Body of pancreas (tissue), 4 donors: ENCODE data around the gene EBP. TPM values are rescaled to one million over a fixed set of nuclear protein-coding genes. Genes with fewer than 3 reads are reported as not detected.

Experiments
- ATAC-seq: fragments of 150-250 bp; one replicate; pipeline ENCODE4 v1.9.1; 2016
- DNase-seq, 4 donors: peaks; one replicate each; pipeline ENCODE4 v3.0.0-alpha.2; 2019
- H3K27ac ChIP-seq, 4 donors: fragments of 200-600 bp; sonication (generic); 1 replicate in 3 of 4; 2 replicates in 1 of 4; pipeline versions ENCODE4 v1.5.1 to v1.6.1; 2016 to 2019; ENCODE audit warnings: mild to moderate bottlenecking in 1 of 4, mixed read lengths in 1 of 4, moderate library complexity in 1 of 4
- H3K27me3 ChIP-seq, 2 donors: fragments of 200-600 bp; sonication (generic); one replicate each; pipeline ENCODE4 v1.6.0; 2016; ENCODE audit warnings: mild to moderate bottlenecking in 1 of 2
- H3K36me3 ChIP-seq, 2 donors: fragments of 200-600 bp; sonication (generic); replicated peaks in 1 of 2; 2 replicates each; pipeline ENCODE4 v1.5.1; 2016; ENCODE audit warnings: low read depth in 2 of 2; ENCODE audit not compliant: insufficient read depth in 1 of 2
- H3K4me1 ChIP-seq: fragments of 200-600 bp; sonication (generic); one replicate; pipeline ENCODE4 v1.6.0; 2016
- H3K4me3 ChIP-seq, 2 donors: fragments of 200-600 bp; sonication (generic); 1 replicate in 1 of 2; 2 replicates in 1 of 2; pipeline ENCODE4 v1.5.1; 2016 to 2019
- H3K9me3 ChIP-seq, 3 donors: fragments of 200-600 bp; sonication (generic); 1 replicate in 2 of 3; 2 replicates in 1 of 3; pipeline ENCODE4 v1.5.1; 2016
- CTCF ChIP-seq, 7 experiments: fragments of 450-650 bp in 4 of 7; fragments of 200-600 bp in 3 of 7; sonication (generic) in 3 of 7; IDR thresholded peaks; one replicate each; pipeline ENCODE4 v1.5.1; 2016 to 2019; ENCODE audit warnings: antibody characterized with exemption in 7 of 7
- POLR2A ChIP-seq, 3 donors: fragments of 450-650 bp; IDR thresholded peaks; one replicate each; pipeline ENCODE4 v1.6.1; 2016; ENCODE audit warnings: antibody characterized with exemption in 3 of 3, mild to moderate bottlenecking in 2 of 3
- WGBS, 2 donors: methylation state at CpG; one replicate each; pipeline ENCODE4 v1.1.5; 2017; 5-methylcytosine and 5-hydroxymethylcytosine counted together
- intact Hi-C: fragments of 100-400 bp; cut with DNase I; formaldehyde crosslinking; loops from one replicate; pipeline ENCODE4 v1.15.1; 2023
- total RNA-seq, 2 donors: library from RNA; depleted of rRNA; stranded (reverse); fragments of >200 nt; gene quantifications; one replicate each; pipeline ENCODE4 v1.1.0, GENCODE V29; 2016

EBP gene
- total RNA-seq, 2 donors from 2014 or later: 14.8 to 19.7 TPM

DNA sequence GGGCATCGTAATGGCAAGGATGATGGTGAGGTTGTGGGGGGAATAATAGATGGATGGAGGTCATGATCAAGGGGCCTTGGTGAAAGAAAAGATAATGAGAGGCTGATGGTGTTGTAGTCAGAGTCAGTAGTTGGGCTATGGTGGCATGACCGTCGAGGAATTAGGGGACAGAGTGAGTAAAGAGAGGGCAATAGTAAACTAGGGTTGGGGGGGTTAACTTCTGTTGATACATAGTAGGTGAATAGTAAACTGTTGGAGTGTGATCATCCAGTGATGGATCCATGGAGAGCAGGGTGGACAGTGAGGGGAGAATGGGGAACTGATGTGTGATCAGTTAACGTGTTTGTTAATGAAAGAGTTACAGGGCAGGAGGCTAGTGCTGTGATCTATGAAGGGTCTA is 44.7 kb upstream of the EBP start:
- Histone ChIP-seq H3K4me1 (peaks cover 21% of the 10 kb centered on the region), H3K4me3 (no peak overlapping the region), H3K27ac (peak overlapping the region in 2 of 4 donors; percentile 59 to 84), H3K36me3 (no peaks in the 10 kb centered on the region), H3K27me3 (no peaks in the 10 kb centered on the region), H3K9me3 (no peaks in the 10 kb centered on the region)
- intact Hi-C loops: no loop called here
- DNase-seq: no peak
- TF ChIP-seq CTCF (IDR thresholded peaks at IDR 0.05): no peak
- no peak for TF ChIP-seq POLR2A (IDR thresholded peaks at IDR 0.05)
- no peak for ATAC-seq
- WGBS, 2 donors: 13 to 23% methylated on average over 4 of the region's 4 CpGs

- TF ChIP-seq CTCF (IDR thresholded peaks at IDR 0.05) (no peak), POLR2A (IDR thresholded peaks at IDR 0.05) (no peak)
- WGBS, 2 donors: 51% methylated on average over 12 of the region's 19 CpGs; no CpG with 5 or more reads in 1 of the 2 donors
- Histone ChIP-seq H3K36me3 (no peaks in the 10 kb centered on the region), H3K27ac (no peak overlapping the region), H3K4me1 (peaks cover 19% of the 10 kb centered on the region), H3K27me3 (no peaks in the 10 kb centered on the region), H3K4me3 (no peak overlapping the region), H3K9me3 (no peaks in the 10 kb centered on the region)
- no peak for ATAC-seq
- intact Hi-C loops: no loop called here
- no peak for DNase-seq
Measured at GRCh38 chrX:48477960-48478755, 43.5 kb upstream of the EBP start.

DNA sequence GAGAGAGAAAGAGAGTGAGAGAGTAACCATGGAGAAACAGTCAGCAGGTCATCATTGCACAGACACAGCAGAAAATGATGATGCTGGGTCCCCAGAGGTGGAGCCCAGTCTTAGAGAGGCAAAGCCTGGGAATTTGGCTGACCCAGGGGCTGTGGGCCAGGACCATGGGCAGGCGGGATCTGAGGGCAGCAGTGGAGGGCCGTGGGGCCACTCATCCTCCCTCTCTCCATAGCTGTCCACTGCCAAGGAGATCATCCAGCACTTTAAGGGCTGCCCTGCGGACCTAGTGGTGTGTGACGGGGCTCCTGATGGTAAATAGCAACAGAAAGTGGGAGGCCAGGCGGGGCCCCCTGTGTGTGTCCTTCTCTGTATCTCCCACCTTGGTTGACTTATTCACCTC is 42.8 kb upstream of the EBP start:
- WGBS, 2 donors: 100% methylated on average over 3 of the region's 5 CpGs; no CpG with 5 or more reads in 1 of the 2 donors
- Histone ChIP-seq H3K9me3 (no peaks in the 10 kb centered on the region), H3K27me3 (no peaks in the 10 kb centered on the region), H3K4me1 (peaks cover 13% of the 10 kb centered on the region), H3K36me3 (no peaks in the 10 kb centered on the region), H3K4me3 (no peak overlapping the region), H3K27ac (no peak overlapping the region)
- no peak for DNase-seq
- no peak for ATAC-seq
- TF ChIP-seq POLR2A (IDR thresholded peaks at IDR 0.05): no peak
- no peak for TF ChIP-seq CTCF (IDR thresholded peaks at IDR 0.05)
- intact Hi-C loops: no loop called here

GRCh38 chrX:48480142-48480541 is 41.5 kb upstream of the EBP start:
- no peaks in the 10 kb centered on the region for H3K36me3 ChIP-seq
- WGBS, 2 donors: 90 to 97% methylated on average over 3 of the region's 3 CpGs
- no peaks in the 10 kb centered on the region for H3K9me3 ChIP-seq
- intact Hi-C loops: no loop called here
- H3K4me1 ChIP-seq: no peaks in the 10 kb centered on the region
- ATAC-seq: no peak
- no peak overlapping the region for H3K27ac ChIP-seq
- H3K4me3 ChIP-seq: no peak overlapping the region
- H3K27me3 ChIP-seq: no peaks in the 10 kb centered on the region
- no peak for DNase-seq
- TF ChIP-seq POLR2A (IDR thresholded peaks at IDR 0.05): no peak
- no peak for TF ChIP-seq CTCF (IDR thresholded peaks at IDR 0.05)

GRCh38 chrX:48480583-48480982 is 41.0 kb upstream of the EBP start:
- DNase-seq: no peak
- Histone ChIP-seq H3K4me3 (no peak overlapping the region), H3K27ac (no peak overlapping the region), H3K36me3 (no peaks in the 10 kb centered on the region), H3K4me1 (no peaks in the 10 kb centered on the region), H3K9me3 (no peaks in the 10 kb centered on the region), H3K27me3 (no peaks in the 10 kb centered on the region)
- WGBS, 2 donors: 82 to 93% methylated on average over 3 of the region's 3 CpGs
- intact Hi-C loops: no loop called here
- TF ChIP-seq POLR2A (IDR thresholded peaks at IDR 0.05) (no peak), CTCF (IDR thresholded peaks at IDR 0.05) (no peak)
- no peak for ATAC-seq
